OCI-LY7 (cell line): Measurements from ENCODE around the gene HMGA1. TPM values are rescaled to one million over a fixed set of nuclear protein-coding genes. Genes with fewer than 3 reads are reported as not detected.

Experiments used
- BruUV-seq: library from RNA; stranded (reverse); fragments of 400-500 nt; replicated peaks from 2 replicates; lab custom pipeline; 2021; lab: Mats Ljungman, UMichigan
- CTCF ChIA-PET: fragments of 300-600 bp; sonication (Branson Sonifier 250); formaldehyde crosslinking; loops from one replicate; lab custom pipeline; 2022; ENCODE audit warnings: antibody characterized with exemption; ENCODE audit not compliant: unreplicated experiment; lab: Charles Lee
- POLR2A ChIA-PET: fragments of 300-600 bp; sonication (Branson Sonifier 250); formaldehyde crosslinking; loops from one replicate; lab custom pipeline; 2022; ENCODE audit warnings: antibody characterized with exemption; lab: Charles Lee
- DNase-seq: peaks from one replicate; pipeline ENCODE4 v3.0.0-alpha.2; 2015; ENCODE audit warnings: low spot score
- H2AFZ ChIP-seq: fragments of 200-600 bp; sonication (generic), shearing (Covaris generic); 2 replicates; pipeline ENCODE4 v1.6.1; 2014; ENCODE audit warnings: mild to moderate bottlenecking, antibody characterized with exemption, low read length, moderate library complexity
- H3K27ac ChIP-seq: fragments of 200-600 bp; sonication (generic); 2 replicates; pipeline ENCODE4 v1.5.1; 2014; ENCODE audit warnings: mixed run types, low read depth, mild to moderate bottlenecking, moderate library complexity, low read length, inconsistent platforms; ENCODE audit not compliant: poor library complexity, severe bottlenecking
- H3K36me3 ChIP-seq: fragments of 200-600 bp; sonication (generic); 2 replicates; pipeline ENCODE4 v1.6.1; 2014; ENCODE audit warnings: mild to moderate bottlenecking, antibody characterized with exemption, low read length, moderate library complexity, mixed read lengths; ENCODE audit not compliant: insufficient read depth
- H3K4me1 ChIP-seq: fragments of 200-600 bp; sonication (generic); 2 replicates; pipeline ENCODE4 v1.5.1; 2014; ENCODE audit warnings: mild to moderate bottlenecking, low read length; ENCODE audit not compliant: insufficient read depth, poor library complexity, severe bottlenecking
- H3K4me2 ChIP-seq: fragments of 200-600 bp; sonication (generic); 2 replicates; pipeline ENCODE4 v1.6.1; 2014; ENCODE audit warnings: mild to moderate bottlenecking, low read length
- H3K4me3 ChIP-seq: fragments of 200-600 bp; sonication (generic); 2 replicates; pipeline ENCODE4 v1.5.1; 2014; ENCODE audit warnings: mild to moderate bottlenecking, low read depth, low read length; ENCODE audit not compliant: poor library complexity, severe bottlenecking
- H3K79me2 ChIP-seq: fragments of 200-600 bp; sonication (generic); 2 replicates; pipeline ENCODE4 v1.6.1; 2016; ENCODE audit warnings: low read depth, mild to moderate bottlenecking, low read length, moderate library complexity, mixed read lengths; ENCODE audit not compliant: insufficient read depth
- H3K9me2 ChIP-seq: fragments of 200-600 bp; sonication (generic); 2 replicates; pipeline ENCODE4 v1.6.1; 2016; ENCODE audit warnings: mild to moderate bottlenecking, low read length, mixed read lengths; ENCODE audit not compliant: insufficient read depth
- H3K9me3 ChIP-seq: fragments of 200-600 bp; sonication (generic); 2 replicates; pipeline ENCODE4 v1.6.1; 2014; ENCODE audit warnings: mild to moderate bottlenecking, mixed run types, low read length, mixed read lengths
- H4K20me1 ChIP-seq: fragments of 200-600 bp; sonication (generic); 2 replicates; pipeline ENCODE4 v1.6.1; 2014; ENCODE audit warnings: mild to moderate bottlenecking, antibody characterized with exemption, low read length, moderate library complexity, mixed read lengths; ENCODE audit not compliant: insufficient read depth
- CTCF ChIP-seq: fragments of 200-600 bp; sonication (generic); conservative IDR thresholded peaks from 2 replicates; pipeline ENCODE4 v1.5.1; 2014; ENCODE audit warnings: mild to moderate bottlenecking, antibody characterized with exemption, low read length, moderate library complexity, mixed read lengths
- EZH2phosphoT487 ChIP-seq: fragments of 200-600 bp; sonication (generic); IDR thresholded peaks from 2 replicates; pipeline ENCODE4 v1.6.1; 2018; ENCODE audit warnings: low read depth, borderline replicate concordance, mild to moderate bottlenecking, mixed run types, antibody characterized with exemption, low read length, moderate library complexity, mixed read lengths
- intact Hi-C: fragments of 100-400 bp; cut with micrococcal nuclease; formaldehyde crosslinking; loops from one replicate; pipeline ENCODE4 v1.10.0; 2022; ENCODE audit not compliant: unreplicated experiment
- total RNA-seq, 2 experiments: library from RNA; depleted of rRNA in 1 of 2; stranded (reverse); fragments of >200 nt in 1 of 2; shearing (Covaris generic) in 1 of 2; gene quantifications; 2 replicates each; pipeline ENCODE4 v1.2.3, GENCODE V29; 2014 to 2022

HMGA1 gene
- total RNA-seq, 2 experiments from 2014 or later, result 435 to 764 TPM

GRCh38 chr6:34226066-34226465 is 10.6 kb upstream of the HMGA1 start:
- Histone ChIP-seq H3K36me3 (no peaks in the 10 kb centered on the region), H3K9me3 (no peaks in the 10 kb centered on the region), H3K4me3 (no peak overlapping the region), H2AFZ (no peak overlapping the region), H3K4me2 (no peak overlapping the region), H3K27ac (no peak overlapping the region), H3K9me2 (no peaks in the 10 kb centered on the region), H3K4me1 (peaks cover 38% of the 10 kb centered on the region), H4K20me1 (no peaks in the 10 kb centered on the region), H3K79me2 (no peaks in the 10 kb centered on the region)
- CTCF ChIA-PET, result no interaction called here
- TF ChIP-seq CTCF (no peak), EZH2phosphoT487 (no peak)
- POLR2A ChIA-PET, result interaction anchor here (1.4 kb wide), 1 partner anchor 11 kb away, joined by 4 read pairs; the partner anchor contains the start of gene HMGA1
- no peak for DNase-seq
- intact Hi-C loops, result no loop called here
- no TSS peak for BruUV-seq

- intact Hi-C loops, result no loop called here
Measured at GRCh38 chr6:34226731-34227586, 9.7 kb upstream of the HMGA1 start.

More at GRCh38 chr6:34226731-34227586, 9.7 kb upstream of the HMGA1 start:
- peak overlapping the region; percentile 5 for H3K4me3 ChIP-seq
- H4K20me1 ChIP-seq, result no peaks in the 10 kb centered on the region
- H3K9me3 ChIP-seq, result no peaks in the 10 kb centered on the region
- peaks cover 38% of the 10 kb centered on the region for H3K4me1 ChIP-seq
- no peaks in the 10 kb centered on the region for H3K79me2 ChIP-seq
- no peaks in the 10 kb centered on the region for H3K9me2 ChIP-seq
- peak overlapping the region; percentile 55 for H3K4me2 ChIP-seq
- no TSS peak for BruUV-seq
- ChIA-PET CTCF (interaction anchor here (1.0 kb wide), 1 partner anchor 31 kb away, joined by 4 read pairs; no protein-coding TSS in a partner anchor), POLR2A (interaction anchor here (1.0 to 1.4 kb wide), 2 partner anchors 10 kb away, joined by 3 to 4 read pairs; partner anchors contain the start of gene HMGA1)
- H3K27ac ChIP-seq, result no peak overlapping the region
- peak; percentile 47 for DNase-seq
- H3K36me3 ChIP-seq, result no peaks in the 10 kb centered on the region
- TF ChIP-seq CTCF (peak; percentile 51), EZH2phosphoT487 (no peak)
- no peak overlapping the region for H2AFZ ChIP-seq
